ENCODE measurements around the gene SDHA. TPM values are rescaled to one million over a fixed set of nuclear protein-coding genes. Genes with fewer than 3 reads are reported as not detected.
"Not testable (repeated sequence)": the region's sequence is repeated elsewhere in the genome, so short reads cannot be mapped to it uniquely, and the experiment has no call there.

Gene SDHA
- total RNA-seq, 1 donor from 2014 or later = 232 TPM

DNA sequence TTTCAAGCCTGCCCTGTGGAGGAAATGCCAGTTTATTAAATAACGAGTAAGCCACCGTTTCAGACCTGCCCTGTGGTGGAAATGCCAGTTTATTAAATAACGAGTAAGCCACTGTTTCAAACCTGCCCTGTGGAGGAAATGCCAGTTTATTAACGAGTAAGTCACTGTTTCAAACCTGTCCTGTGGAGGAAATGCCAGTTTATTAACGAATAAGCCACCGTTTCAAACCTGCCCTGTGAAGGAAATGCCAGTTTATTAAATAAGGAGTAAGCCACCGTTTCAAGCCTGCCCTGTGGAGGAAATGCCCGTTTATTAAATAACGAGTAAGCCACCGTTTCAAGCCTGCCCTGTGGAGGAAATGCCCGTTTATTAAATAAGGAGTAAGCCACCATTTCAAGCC, 33.9 kb downstream of the SDHA start:
- not testable (repeated sequence) for ATAC-seq; DNase-seq (ENCODE audit: low spot score)

DNA sequence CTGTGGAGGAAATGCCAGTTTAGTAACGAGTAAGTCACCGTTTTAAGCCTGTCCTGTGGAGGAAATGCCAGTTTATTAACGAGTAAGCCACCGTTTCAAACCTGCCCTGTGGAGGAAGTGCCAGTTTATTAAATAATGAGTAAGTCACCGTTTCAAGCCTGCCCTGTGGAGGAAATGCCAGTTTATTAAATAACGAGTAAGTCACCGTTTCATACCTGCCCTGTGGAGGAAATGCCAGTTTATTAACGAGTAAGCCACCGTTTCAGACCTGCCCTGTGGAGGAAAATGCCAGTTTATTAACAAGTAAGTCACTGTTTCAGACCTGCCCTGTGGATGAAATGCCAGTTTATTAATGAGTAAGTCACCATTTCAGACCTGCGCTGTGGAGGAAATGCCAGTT, 34.4 kb downstream of the SDHA start:
- ATAC-seq = no peak
- DNase-seq (ENCODE audit: low spot score) = no peak

DNA sequence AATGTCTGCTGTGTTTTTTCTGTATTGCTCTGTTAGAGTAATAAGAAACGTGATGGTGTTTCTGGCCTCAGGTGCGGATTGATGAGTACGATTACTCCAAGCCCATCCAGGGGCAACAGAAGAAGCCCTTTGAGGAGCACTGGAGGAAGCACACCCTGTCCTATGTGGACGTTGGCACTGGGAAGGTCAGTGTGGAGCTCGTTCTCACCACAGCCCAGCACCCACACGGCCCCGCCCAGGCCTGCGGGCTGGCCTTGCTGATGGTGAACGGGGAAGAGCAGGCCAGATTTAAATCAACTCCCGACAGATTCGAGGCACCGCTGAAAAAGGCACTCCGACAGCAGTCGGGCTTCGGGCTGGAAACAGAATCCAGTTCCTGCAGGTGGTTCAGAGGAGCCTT, 36.2 kb downstream of the SDHA start:
- not testable (repeated sequence) for ATAC-seq

DNA sequence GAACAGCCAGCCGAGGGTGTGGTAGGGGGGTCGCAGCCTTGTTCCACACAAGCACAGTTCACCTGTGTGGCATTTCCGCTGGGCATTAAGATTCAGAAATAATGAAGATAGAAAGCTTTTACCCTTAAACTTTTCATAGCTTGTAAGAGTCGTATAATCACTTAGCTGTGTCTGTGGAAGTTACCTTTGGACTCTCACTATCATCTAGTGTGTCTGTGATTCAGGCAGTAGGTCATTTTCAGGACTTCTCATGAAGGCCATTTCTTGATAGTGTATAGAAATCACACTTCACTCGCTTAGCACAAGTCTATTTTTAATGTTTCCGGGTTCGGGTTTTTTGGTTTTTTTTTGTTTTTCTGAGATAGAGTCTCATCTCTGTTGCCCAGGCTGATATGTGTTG, 37.0 kb downstream of the SDHA start:
- ATAC-seq = peak; percentile 60
- not testable (repeated sequence) for DNase-seq (ENCODE audit: low spot score)

More for the DNA sequence above, 36.2 kb downstream of the SDHA start:
- not testable (repeated sequence) for DNase-seq (ENCODE audit: low spot score)

- DNase-seq (ENCODE audit: low spot score) (peak; percentile 86), ATAC-seq (peak; percentile 95)
Measured at GRCh38 chr5:256347-256746, 38.2 kb downstream of the SDHA start.

- ATAC-seq (no peak), DNase-seq (ENCODE audit: low spot score) (no peak)
Measured at GRCh38 chr5:257148-257547, 39.0 kb downstream of the SDHA start.

- DNase-seq (ENCODE audit: low spot score) (peak; percentile 64), ATAC-seq (peak; percentile 92)
Measured at GRCh38 chr5:263275-263974, 45.3 kb downstream of the SDHA start.

DNA sequence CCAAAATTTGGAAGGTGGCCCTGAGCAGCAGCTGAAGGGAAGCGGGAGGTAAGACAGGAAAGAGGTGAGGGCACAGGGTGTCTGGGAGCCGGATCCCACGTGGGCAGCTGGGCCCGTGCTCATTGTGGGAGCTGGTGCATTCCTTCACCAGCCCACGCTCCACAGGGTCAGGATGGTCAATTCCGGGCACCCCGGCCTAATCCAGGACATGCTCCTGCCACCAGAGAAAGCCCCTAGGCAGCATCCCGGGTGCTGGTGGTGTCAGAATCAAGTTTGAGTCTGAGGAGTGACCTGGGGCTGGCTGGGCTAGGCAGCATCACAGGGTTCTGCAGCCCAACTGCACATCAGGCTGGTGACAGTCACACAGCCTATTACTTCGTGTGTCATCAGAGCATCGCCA, 46.2 kb downstream of the SDHA start:
- DNase-seq (ENCODE audit: low spot score) (peak; percentile 44), ATAC-seq (peak; percentile 9)

GRCh38 chr5:266311-267026, 48.3 kb downstream of the SDHA start:
- ATAC-seq = not testable (repeated sequence)

GRCh38 chr5:267716-268115, 49.6 kb downstream of the SDHA start:
- DNase-seq (ENCODE audit: low spot score) = peak; percentile 28
- ATAC-seq = no peak

More at GRCh38 chr5:266311-267026, 48.3 kb downstream of the SDHA start:
- peak; percentile 34 for DNase-seq (ENCODE audit: low spot score)

GRCh38 chr5:270340-270739, 52.2 kb downstream of the SDHA start:
- ATAC-seq (no peak), DNase-seq (ENCODE audit: low spot score) (no peak)

GRCh38 chr5:271828-272167, 53.7 kb downstream of the SDHA start:
- not testable (repeated sequence) for DNase-seq (ENCODE audit: low spot score); ATAC-seq

DNA sequence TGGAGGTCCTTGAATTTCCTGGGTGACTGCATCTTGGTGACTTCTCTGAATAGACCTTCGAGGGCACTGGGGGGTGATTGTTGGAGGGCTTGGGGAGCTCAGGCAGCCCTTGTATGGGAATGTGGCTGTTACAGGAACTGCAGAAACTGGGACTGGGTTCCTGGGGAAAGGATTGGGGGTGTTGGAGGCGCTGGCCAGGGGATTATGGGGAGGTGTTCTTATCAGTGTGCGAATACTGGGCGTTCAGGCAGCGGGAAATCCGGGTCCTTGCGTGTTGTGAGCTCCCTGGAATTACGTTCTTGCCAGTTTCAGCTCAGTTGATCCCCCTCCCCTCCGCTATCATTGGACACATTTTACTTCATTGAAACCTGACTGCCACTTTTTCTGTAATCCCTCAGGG, 55.0 kb downstream of the SDHA start:
- ATAC-seq = not testable (repeated sequence)

DNA sequence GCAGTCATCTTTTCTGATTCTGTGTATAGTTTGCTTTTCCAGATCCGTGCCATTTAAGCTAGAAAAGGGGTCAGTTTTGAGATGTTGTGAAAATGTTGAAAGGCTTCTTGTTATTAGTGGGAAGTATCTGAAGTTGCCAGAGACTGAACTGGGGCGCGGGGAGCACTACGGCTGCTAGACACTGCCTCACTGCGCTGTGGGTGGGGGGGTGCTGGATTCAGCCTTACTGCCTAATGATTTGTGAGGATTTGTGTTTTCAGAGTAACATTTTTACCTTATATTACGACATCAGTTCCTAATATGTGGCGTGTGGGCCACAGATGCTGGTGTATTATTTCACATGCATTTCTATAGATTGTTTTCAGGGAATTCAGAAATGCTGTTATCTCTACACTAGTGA, 55.4 kb downstream of the SDHA start:
- ATAC-seq; DNase-seq (ENCODE audit: low spot score): not testable (repeated sequence)

More for the DNA sequence above, 55.0 kb downstream of the SDHA start:
- DNase-seq (ENCODE audit: low spot score) = not testable (repeated sequence)

- DNase-seq (ENCODE audit: low spot score) = not testable (repeated sequence)
Measured at GRCh38 chr5:274346-274745, 56.2 kb downstream of the SDHA start.

DNA sequence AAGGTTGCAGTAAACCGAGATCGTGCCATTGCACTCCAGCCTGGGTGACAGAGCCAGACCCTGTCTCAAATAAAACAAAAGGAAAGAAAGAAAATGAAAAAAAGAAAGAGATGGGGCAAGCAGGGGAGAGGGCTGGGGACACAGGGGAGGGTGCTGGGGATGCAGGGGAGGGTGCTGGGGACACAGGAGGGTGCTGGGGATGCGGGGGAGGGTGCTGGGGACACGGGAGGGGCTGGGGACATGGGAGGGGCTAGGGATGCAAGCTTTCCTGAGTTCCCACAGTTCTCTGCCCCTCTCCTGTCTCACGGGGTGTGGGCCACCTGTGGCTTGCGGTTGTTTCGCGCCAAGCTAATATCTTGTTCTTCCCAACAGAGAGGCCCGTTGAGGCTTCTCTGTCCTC, 60.5 kb downstream of the SDHA start:
- no peak for DNase-seq (ENCODE audit: low spot score)
- ATAC-seq = no peak

More at GRCh38 chr5:274346-274745, 56.2 kb downstream of the SDHA start:
- not testable (repeated sequence) for ATAC-seq

DNA sequence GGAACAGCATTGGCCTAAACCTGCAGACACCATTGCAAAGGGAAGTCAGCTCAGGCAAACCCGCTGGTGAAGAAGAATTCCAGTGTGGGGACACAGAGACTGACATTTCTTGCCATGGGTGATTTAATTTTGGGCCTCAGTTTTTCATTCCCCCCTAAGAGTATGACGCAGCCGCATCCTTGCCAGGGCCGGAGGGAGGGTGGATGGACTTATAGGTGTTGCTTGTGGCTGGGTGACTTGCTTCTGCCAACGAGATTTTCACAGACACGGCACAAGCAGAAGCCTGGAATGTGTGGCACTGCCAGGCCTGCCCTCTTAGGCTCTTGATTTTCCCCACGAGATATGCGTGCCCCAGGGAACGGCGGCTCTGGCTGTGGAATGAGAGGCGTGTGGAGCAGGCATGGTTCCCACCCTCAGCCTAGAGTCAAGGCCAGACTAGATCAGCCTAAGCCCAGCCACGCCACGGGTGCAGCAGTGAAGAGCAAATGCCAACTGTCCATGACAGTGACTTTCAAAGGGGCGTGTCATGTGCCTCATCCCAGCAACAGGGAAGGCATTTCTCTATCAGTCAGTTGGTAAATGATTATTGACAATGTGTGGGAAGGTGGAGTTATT, 61.0 kb downstream of the SDHA start:
- ATAC-seq = not testable (repeated sequence)

GRCh38 chr5:285991-286557, 68.0 kb downstream of the SDHA start:
- no peak for ATAC-seq
- no peak for DNase-seq (ENCODE audit: low spot score)

More for the DNA sequence above, 61.0 kb downstream of the SDHA start:
- DNase-seq (ENCODE audit: low spot score) = not testable (repeated sequence)

DNA sequence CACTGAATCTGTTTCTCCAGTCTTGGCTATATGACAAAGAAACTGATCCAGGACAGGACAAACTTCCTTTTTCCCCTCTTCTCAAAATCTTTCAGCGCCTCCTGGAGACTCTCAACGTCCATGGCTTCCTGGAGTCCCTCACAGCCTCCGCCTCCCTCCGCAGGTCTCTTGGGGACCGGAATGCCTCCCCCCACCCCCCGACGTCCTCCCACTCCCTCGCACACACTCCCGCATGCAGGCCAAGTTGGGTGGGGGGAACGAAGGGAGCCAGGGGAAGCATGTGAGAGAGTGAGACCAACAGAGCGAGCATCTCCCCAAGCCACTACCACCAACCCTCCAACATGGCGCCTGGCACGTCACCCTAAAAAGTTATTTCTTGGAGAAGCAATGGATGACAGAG, 72.1 kb downstream of the SDHA start:
- ATAC-seq; DNase-seq (ENCODE audit: low spot score): not testable (repeated sequence)

- ATAC-seq; DNase-seq (ENCODE audit: low spot score): not testable (repeated sequence)
Measured at GRCh38 chr5:291345-291744, 73.2 kb downstream of the SDHA start.

DNA sequence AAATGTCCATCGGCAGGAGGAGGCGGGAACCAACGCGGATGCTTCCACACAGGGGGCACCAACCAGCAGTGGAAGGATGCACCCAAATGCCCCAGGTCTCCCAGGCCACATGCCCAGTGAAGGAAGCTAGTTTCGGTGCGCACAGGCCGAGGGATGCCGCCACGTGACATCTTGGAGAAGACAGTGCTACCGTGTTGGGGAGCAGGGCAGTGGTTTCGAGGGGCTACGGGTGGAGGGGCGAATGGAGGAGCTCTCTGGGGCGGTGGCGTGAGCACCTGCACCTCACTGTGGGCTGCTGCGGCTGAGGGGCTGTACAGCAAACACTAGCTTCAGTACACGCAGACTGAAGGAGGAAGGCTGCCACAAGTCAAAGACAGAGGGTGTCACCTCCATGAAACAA, 76.7 kb downstream of the SDHA start:
- not testable (repeated sequence) for ATAC-seq; DNase-seq (ENCODE audit: low spot score)

Measured in left lobe of liver (tissue), 2 donors.